ENCODE measurements around the gene TMC6.
"Not testable (repeated sequence)": the region's sequence is repeated elsewhere in the genome, so short reads cannot be mapped to it uniquely, and the experiment has no call there.

The TMC6 gene, protein sequence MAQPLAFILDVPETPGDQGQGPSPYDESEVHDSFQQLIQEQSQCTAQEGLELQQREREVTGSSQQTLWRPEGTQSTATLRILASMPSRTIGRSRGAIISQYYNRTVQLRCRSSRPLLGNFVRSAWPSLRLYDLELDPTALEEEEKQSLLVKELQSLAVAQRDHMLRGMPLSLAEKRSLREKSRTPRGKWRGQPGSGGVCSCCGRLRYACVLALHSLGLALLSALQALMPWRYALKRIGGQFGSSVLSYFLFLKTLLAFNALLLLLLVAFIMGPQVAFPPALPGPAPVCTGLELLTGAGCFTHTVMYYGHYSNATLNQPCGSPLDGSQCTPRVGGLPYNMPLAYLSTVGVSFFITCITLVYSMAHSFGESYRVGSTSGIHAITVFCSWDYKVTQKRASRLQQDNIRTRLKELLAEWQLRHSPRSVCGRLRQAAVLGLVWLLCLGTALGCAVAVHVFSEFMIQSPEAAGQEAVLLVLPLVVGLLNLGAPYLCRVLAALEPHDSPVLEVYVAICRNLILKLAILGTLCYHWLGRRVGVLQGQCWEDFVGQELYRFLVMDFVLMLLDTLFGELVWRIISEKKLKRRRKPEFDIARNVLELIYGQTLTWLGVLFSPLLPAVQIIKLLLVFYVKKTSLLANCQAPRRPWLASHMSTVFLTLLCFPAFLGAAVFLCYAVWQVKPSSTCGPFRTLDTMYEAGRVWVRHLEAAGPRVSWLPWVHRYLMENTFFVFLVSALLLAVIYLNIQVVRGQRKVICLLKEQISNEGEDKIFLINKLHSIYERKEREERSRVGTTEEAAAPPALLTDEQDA

DNA sequence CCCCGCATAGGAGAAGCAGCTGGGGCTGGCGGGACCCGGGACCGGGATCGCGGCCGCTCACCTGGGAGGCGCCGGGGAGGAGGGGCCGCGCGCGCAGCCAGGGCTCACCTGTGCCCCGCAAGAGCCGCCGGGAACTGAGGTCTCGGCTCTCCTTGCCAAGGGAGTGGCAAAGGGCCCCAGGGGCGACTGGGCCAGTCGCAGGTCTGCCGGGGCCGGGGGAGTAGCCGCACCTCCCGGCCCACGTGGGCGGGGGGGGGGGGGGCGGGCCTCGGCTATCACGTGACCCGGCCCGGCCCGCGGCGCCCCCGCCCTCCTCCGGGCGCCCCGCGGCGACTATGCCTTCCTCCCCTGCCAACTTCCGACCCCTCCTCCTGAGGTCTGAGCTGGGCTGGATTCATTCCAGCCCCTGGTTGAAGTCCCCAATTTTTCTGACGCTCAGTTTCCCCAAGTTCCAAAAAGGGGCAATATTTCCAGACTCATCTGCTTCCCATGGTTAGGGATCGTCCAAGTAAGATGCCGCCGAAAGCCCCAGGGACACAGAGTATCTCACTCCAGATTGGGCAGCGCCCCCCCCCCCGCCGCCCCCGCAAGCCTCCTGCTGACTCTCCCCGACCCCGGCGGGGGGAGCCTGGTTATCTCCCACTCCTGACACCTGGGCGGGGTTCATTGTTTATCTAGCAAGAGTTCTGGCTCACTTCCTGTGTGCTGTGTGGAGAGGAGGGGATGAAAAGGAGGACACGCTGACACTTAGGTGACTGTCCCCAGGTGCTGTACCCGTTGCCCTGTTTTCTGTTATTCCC, at the start of gene TMC6:
TMC6 (minus strand) TSS at position 205 of the 800 bp plus-strand sequence. CDS start 1,923 bp downstream, outside the sequence.
- no peak for DNase-seq (ENCODE audit: low read depth in 4 of 4, low spot score in 1 of 4)

DNA sequence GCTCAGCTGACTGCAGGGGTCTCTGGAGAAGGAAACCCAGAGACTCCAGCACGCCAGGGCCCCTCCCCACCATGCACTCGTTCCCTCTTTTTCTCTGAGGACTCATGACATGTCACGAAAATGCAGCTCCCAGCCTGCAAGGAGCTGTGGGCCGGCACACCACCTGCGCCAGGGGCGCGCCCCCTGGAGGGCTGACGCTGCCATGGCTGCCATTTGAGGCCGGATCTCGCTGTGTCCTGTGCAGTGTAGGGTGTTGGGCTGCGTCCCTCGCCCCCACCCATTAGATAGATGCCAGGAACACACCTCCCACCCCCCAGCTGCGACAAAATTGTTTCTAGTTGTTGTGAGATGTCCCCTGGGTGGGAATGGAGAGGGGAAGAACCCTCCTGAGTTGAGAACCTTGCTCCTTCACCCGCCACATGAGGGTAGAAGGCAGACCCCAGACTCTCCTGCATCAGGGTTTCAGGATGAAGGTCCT, 48.0 kb upstream of the TMC6 start:
- DNase-seq (ENCODE audit: low read depth in 4 of 4, low spot score in 1 of 4), result peak; percentile 47 to 69 (median 58)

DNA sequence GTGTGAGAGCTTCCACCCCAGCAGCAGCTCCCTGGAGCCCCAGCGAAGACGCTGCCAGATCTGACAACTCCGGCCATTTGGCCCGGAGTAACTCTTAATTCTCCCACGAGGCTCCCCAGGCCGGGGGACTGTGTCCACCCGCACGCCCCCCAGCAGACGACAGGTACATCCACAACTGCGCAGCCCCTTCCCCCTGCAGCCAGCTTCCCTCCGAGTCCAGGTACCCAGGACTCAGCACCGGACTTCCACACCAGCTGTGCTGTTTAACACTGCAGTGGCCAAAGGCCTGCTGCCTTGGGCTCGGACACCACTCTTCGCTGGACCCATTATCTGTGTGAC, 47.1 kb upstream of the TMC6 start:
- no peak for DNase-seq (ENCODE audit: low read depth in 4 of 4, low spot score in 1 of 4)

- no peak for DNase-seq (ENCODE audit: low read depth in 4 of 4, low spot score in 1 of 4)
These were observed 46.5 kb upstream of the TMC6 start for GRCh38 chr17:78174870-78175642.

GRCh38 chr17:78174346-78174869, 45.9 kb upstream of the TMC6 start:
- no peak for DNase-seq (ENCODE audit: low read depth in 4 of 4, low spot score in 1 of 4)

GRCh38 chr17:78173097-78173715, 44.7 kb upstream of the TMC6 start:
- no peak for DNase-seq (ENCODE audit: low read depth in 4 of 4, low spot score in 1 of 4)

- no peak for DNase-seq (ENCODE audit: low read depth in 4 of 4, low spot score in 1 of 4)
These were observed 43.9 kb upstream of the TMC6 start for GRCh38 chr17:78172249-78173051.

- DNase-seq (ENCODE audit: low read depth in 4 of 4, low spot score in 1 of 4), result not testable (repeated sequence)
These were observed 43.2 kb upstream of the TMC6 start for GRCh38 chr17:78171591-78172248.

- no peak for DNase-seq (ENCODE audit: low read depth in 4 of 4, low spot score in 1 of 4)
These were observed 42.4 kb upstream of the TMC6 start for GRCh38 chr17:78170692-78171590.

- peak in 3 of 4 experiments; percentile 42 to 58 (median 45) for DNase-seq (ENCODE audit: low read depth in 4 of 4, low spot score in 1 of 4)
These were observed 40.6 kb upstream of the TMC6 start for GRCh38 chr17:78168903-78169793.

- DNase-seq (ENCODE audit: low read depth in 4 of 4, low spot score in 1 of 4), result peak; percentile 71 to 82 (median 78)
These were observed 39.8 kb upstream of the TMC6 start, which contains the start of gene SYNGR2 for GRCh38 chr17:78168242-78168902. SYNGR2 (plus strand) TSS chr17:78168581; CDS start chr17:78168617, 36 bp downstream.

GRCh38 chr17:78166416-78166815, 37.9 kb upstream of the TMC6 start:
- DNase-seq (ENCODE audit: low read depth in 4 of 4, low spot score in 1 of 4), result no peak

GRCh38 chr17:78164748-78165607, 36.4 kb upstream of the TMC6 start:
- no peak for DNase-seq (ENCODE audit: low read depth in 4 of 4, low spot score in 1 of 4)

- no peak for DNase-seq (ENCODE audit: low read depth in 4 of 4, low spot score in 1 of 4)
These were observed 35.6 kb upstream of the TMC6 start for GRCh38 chr17:78163881-78164747.
